Activated CD8-positive, alpha-beta memory T cell treated with anti-CD3 and anti-CD28 coated beads, Interleukin-2, amount 50 U/mL, for 4 hours (primary cell): ENCODE results near the gene SLC25A26.

ENCODE experiments used
- DNase-seq: peaks from one replicate; pipeline ENCODE4 v3.0.0-alpha.2; 2020

SLC25A26 gene

DNA sequence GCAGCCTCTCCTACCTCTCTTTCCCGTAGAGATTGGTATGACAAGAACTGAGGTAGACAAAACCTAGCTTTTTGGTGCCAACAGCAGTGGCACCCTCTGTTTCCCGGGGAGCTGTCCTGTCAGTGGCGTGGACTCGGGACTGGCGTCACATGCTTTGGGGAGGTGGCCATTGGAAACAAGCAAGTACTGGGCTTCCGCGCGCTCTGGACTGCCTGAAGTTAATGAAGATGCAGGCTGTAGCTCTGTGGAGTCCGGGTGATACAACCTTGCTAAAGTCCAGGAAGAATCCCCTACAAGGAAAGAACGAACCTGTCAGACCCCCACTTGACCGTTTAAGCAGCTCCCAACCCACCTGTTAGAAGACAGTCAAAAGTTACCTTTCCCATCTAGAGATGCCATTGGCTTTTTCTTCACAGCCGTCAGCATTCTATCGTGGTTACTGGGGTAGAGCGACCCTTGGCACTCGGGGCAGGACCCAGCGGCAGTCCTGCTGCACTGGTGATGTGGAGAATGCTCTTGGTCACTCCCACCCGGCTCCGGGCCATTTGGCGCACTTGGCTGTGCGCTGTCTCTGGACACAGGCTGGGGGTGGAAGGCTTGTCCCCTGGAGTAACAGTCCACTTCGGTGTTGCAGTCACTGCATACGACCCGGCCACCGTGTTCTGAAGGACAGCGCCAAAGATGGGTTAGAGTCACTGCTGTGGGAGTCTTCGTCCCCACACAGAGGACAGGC is 159.6 kb downstream of the SLC25A26 start:
- DNase-seq = no peak

DNA sequence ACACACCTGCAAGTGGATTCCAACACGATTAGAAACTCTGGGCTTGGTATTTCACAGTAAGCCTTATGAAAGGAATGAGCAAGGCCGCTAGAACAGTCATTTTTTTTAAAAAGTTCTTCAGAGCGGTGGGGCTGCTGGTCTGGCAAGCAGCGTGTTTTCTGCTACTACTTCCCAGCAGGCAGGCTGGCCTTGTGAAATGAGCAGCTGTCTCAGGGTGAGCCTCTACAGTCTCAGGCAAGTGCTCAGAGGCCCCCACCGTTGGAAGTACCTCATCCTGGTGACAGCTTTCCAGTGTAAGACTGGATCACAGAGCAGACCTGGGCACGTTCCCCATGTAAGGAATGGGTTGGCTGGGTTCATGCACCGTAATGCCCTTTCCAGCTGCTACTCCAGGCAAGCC is 160.8 kb downstream of the SLC25A26 start:
- no peak for DNase-seq

DNA sequence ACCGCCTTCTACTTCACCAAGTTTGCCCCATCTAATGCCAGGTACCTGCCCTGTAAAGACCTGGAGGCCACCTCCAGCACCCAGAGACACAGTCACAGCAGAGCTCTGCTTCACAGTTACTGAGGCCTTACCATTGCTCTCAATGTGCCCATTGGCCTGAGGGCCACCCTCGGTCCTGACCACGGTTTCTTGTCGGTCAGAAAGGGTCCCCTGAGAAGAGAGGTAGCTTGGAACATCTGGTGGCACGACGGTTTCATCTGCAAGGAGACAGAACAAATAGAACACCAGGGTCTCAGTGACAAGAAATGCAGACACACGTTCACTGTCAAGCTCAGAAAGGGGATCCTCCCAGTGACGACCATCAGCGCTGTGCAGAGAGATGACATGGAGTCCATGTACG is 161.3 kb downstream of the SLC25A26 start:
- no peak for DNase-seq

DNA sequence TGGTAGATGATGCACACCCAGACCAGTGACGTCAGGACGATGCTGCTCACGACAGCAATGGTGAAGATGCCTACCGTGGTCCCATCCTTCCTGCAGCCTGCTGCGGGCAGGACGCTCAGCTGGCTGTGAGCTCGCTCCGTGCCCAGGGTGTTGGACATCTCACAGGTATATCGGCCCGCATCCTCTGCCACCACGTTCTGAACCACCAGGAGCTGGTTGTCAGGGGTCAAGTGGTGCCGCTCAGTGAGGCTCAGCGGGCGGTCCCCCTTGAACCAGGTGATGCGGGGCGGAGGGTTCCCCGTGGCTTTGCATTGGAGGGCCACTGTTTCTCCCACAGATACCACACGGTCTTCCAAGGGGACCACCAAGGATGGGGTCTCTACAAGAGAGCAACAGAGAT is 162.2 kb downstream of the SLC25A26 start:
- DNase-seq = no peak

DNA sequence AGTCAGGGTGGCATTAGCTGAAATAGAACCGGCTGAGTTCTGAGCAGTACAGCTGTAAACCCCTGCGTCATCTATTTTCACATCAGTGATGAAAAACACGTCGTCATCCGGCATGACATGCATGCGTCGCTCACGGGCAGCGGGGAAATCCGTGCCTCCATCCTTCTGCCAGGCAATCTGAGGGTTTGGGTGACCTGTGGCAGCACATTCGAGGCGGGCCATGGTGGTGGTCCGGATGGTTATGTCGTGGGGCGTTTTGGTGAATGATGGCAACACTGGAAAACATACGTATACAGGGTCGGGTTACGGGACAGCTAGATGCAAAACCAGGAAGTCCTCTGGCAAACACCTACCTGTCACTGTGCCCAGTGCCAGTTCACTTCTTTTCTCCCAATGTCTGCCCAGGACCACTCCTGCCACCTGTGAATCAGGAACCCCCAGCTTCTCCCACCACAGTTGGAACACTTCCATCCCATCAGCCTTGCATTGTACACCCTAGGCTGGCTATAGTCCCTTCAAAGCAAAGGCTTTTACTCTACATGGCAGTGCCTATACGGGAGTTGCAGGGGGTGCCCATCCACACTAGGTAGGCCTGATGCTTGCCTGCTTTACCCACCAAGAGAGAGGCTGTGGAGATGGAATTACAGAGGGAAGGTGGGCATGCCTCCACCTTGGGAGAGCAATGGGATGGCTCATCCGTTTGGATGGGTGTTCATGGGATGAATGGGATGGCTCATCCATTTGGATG is 163.4 kb downstream of the SLC25A26 start:
- no peak for DNase-seq

DNA sequence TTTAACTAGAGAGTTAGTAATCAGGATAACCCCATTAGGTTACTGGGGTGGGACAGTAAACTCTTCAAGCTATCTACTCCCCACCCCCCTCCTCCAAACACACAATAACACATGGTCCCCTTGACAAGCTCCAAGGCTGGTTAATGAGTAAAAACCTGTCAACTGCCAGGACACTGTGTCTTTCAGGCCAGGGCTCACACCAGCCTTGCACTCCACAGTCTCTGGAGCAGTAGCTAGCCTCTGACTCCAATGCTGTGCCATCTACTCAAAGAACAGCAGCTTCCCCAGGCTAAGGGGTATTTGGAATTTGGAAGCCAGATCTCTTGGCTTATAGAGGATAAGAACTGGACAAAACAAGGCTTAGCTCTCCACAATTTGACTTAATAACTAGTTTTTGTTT is 164.3 kb downstream of the SLC25A26 start:
- DNase-seq = no peak

DNA sequence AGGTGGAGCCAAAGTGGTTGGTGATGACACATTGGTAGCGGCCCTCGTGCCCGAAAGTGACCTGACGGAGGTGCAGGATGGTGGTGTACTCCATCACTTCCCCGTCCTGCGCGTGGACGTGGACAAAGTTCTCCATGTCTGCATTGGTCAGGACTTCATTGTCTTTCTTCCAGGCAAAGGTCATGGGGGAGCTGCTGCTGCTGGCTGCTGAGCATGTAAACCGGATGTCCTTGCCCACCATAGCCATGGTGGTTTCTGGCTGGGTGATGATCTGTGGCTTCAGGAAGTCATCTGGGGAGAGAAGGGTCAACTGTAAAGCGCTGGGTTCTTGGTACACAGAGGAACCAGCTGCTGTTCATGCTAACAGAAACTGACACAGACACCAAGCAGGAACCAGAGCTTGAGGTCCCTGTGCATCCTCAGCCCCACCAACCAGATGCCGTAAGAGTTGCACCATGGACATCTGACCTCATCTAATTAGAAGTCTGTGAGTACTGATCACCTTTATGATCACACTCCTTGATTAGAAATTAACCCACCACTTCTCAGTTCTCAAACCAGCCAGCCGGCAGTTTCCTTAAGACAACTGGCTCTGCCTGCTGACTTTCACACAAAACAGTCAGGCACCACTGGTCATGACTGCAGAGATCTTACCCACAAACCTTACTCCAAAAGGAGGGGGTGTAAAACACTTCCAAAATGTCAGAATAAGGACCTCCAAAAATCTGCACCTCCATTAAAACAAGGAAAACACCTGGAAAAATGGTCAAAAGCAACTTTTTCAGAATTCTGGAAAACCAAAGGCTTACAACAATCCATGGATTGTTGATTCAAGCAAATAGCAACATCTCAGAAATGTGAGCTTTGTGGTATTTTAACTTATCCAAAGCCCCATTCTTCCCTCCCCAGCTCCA is 165.5 kb downstream of the SLC25A26 start:
- DNase-seq = no peak

DNA sequence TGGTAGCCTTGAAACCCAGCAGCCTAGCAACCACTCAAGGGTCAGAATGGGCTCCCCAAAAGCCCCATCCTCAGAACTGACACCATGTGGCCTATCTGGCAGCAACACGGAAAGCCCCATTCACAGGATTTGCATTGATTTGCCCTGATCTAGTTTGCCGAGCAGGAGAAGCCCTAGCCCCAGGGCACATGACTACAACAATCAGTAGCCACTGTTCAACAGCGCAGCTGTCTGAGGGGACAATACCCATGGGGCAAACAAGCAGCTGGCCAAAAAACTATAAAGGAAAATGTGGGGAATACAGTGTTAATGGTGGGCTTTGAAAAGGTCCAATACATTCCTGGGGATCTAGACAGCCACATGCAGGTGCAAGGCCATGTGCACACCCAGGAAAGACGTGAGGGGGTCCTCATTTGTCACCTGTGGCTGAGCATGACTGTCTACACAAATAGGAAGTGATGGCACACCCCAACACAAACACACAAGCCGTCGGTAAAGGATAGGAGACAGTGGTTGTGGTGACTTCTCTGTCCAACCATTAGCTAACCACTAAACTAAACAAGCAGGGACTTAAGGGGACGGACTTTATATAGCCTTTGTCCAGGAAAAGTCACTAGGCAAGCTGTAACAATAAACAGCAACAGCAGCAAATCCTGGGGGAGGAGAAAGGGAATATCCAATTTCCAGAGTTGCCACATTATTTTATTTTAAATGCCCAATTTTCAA is 166.3 kb downstream of the SLC25A26 start:
- DNase-seq = no peak

DNA sequence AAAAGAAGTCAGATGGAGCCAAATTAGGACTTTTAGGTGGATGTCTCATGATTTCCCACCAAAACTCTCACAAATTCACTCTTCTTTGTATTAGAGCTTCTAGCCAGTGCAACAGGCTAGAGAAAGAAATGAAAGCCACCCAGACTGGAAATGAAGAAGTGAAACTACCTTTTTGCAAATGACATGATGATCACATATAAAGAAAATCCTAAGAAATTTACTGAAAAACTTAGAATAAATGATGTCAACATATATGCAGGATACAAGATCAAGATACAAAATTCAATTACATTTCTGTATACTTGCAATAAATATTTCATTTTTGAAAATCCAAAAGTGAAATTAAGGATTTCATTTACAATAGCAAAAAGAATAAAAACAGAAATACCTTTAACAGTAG is 169.2 kb downstream of the SLC25A26 start:
- no peak for DNase-seq

DNA sequence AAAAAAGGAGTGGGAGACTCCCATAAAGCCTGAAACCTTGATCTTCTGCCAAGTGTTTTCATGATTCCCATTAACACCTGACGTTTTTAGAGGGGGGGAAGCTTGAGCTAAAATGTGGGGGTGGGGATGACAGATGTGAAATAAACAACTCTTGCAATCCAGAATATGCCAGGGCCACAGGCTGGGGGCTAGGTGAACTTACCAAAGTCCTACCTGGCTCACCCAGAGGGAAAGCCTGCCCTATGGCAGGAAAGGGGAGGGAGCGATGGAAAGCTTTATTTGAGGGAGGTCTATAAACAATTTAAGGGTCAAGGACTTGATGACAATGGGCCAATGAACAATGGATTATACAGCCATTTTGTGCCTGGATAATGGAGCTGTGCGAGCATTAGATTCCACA is 171.7 kb downstream of the SLC25A26 start:
- DNase-seq = no peak

DNA sequence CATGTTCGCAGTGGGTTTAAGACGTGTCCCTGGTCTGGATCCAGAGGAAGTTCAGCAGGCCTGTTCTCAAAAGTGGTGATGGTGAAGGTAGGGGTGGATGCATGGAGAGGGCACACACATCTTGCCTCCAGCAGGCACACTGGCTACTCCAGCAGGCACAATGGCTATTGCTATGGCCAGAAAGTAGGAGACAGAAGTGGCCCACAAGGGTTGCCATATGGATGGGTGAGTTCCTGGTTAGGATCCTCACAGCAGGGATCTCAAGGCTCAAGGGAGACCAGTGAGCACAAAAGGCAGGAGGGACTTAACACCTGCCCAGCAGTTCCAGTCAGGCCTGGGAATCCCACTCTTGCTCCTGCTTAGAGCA is 172.1 kb downstream of the SLC25A26 start:
- DNase-seq = no peak

DNA sequence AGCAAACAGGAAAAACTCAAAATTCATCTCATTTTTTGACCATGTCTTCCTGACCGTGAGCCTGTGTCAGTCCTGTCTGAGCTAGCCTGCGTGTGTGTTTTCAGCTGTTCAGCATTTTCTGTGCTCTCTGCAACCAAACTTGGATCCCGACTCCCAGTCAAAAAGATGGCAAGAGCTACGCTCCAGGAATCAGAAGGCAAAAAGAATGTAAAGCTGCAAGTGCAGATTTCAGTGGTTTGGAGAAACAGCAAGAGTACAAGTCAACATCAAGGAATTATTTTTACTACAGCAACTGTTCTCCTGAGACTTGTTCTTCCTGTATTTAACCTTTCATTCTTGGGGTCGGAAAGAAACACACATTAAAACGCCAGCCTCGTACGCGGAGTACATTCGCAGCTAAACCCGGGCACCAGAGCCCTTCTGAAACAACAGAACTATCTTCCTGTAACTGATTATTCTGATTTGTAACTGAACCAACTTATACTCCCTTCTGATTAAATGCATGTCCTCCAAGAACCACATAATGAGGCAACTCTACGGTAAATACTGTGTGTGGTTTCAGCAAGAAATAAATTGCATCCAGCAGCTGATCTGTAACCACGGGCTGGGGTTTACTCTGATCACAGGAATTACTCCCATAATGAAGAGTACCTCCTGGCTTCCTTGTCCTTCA is 172.7 kb downstream of the SLC25A26 start:
- DNase-seq = no peak

DNA sequence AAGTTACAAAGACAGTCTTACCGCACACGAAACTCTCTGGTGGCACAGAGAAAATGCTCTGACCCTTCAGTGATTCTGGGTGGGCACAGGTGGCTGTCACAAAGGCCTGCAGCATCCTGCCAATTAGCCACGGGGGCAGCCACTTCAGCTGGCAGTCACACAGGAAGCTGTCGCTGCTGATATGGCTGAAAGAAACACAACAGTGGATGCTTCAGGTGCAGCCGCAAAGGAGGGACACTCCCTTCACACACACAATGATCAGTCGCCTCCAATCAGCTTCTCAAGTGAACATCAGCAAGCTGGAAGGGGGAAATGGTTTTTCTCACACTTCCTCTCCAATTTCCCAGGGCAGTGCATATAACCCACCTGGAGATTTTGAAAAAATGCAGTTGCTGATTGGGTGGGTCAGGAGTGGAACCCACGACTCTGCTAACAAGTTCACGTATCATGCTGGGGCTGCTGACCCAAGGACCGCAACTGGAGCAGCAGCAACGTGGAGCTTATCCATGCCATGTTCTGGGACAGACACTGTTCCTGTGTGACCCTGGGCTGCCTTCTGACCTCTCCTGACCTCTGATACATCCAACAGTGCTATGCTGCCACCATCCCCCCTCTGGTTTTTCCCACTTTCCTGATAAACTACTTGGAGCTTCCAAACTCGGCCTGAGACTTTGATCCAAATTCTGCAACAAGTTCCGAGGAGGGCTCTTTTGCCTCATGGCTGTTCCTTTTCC is 173.4 kb downstream of the SLC25A26 start:
- DNase-seq = peak; percentile 38

DNA sequence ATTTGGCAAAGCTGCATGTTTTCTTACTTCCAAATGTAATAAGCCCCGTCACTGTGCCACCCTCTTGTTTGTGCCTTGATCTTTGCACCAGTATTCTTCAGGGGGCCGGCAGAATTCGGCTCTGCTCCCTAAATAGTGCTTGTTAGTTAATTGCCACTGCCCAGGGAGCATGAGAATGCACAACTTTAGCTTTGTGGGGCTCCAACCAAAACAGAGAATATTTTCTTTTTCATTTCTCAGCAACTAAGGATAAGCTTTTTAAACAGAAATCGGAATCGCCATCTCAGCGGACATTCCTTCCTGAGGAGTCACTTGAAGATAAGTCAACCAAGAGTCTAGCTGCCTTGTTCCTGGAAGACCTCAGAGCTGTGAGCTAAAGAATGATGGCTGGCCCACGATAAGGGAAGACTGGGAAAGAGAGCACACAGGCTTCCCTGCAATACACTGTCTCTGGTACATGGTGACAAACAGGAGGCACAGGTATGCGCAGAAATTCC is 174.0 kb downstream of the SLC25A26 start:
- no peak for DNase-seq

DNA sequence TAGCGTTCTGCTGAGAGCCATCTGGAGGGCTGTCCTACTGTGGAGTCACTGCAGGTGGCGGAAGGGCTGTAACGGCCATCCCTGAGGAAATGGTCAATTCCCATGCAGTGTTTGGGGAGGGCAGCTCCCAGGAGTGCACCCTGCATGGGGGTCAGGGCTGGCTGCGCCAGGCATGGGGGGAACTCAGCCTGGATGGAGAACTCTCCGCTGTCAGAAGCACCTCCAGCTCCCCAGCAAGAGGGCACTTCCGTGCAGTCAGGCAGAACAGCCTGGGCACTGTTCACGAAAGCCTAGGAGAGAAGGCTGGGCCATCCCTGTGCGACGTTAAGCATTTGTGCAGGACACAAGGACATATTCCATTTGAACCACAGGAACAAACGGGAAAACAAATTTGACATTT is 174.8 kb downstream of the SLC25A26 start:
- no peak for DNase-seq

DNA sequence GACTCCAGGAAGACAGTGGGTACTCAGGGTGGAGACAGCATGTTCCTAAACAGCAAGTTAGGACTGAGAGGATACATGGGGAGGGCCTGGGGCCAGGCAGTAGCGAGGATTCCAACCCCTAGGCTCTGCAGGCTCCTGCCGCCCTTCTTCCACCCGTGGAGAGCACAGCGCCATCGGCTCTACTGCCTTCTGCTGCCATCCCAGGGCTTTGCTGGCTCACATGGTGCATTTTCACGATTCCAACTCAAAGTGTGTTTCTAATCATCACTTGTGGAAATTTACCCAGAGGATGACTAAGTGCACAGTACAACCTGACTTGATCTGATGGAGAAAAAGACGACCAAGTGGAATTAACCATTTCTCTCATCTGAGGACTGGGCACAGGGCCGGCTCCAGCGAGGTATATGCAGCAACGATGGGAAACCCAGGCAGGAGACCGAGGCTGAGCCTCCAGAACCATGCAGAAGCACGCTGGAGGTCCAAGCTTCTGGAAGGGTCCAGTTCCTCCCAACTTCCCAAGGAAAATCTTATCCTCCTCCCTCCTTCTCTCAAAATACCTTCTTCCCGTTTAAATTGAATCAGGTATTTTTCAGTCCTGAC is 175.5 kb downstream of the SLC25A26 start:
- no peak for DNase-seq

DNA sequence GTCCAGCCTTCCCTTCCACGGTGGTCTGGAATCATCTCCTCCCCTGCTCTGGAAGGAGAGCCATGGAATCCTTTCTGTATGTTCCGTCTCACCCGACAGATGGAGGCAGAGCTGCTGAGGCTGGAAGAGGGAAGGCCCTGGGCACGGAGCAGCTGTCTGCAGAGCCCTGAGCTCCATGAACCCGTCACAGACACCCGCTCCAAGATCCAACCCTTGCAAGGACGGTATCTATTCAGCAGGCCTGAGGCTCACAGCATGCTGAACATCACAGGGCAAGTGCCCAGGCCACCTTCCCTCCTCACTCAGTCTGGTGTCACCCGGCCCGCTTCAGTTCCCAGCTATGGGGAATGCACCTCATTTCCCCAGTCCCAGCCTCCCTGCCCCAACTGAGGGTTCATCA is 176.1 kb downstream of the SLC25A26 start:
- DNase-seq = no peak

DNA sequence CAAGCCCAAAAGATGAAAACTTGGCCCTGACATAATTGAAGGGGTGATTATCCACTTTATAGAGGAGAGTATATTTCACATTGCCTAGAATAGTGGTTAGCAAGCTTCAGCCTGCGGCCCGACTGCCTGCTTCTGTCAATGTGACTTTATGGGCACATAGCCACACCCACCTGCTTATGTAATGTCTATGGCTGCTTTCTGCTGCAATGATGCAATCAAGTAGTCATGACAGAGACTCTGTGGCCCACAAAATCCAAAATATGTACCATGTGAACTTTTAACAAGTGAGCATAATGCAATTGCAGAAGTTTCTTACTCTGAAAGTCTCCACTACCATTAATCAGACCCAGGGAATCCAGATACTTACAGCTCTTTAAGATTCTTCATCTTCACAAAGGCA is 176.9 kb downstream of the SLC25A26 start:
- DNase-seq = no peak

DNA sequence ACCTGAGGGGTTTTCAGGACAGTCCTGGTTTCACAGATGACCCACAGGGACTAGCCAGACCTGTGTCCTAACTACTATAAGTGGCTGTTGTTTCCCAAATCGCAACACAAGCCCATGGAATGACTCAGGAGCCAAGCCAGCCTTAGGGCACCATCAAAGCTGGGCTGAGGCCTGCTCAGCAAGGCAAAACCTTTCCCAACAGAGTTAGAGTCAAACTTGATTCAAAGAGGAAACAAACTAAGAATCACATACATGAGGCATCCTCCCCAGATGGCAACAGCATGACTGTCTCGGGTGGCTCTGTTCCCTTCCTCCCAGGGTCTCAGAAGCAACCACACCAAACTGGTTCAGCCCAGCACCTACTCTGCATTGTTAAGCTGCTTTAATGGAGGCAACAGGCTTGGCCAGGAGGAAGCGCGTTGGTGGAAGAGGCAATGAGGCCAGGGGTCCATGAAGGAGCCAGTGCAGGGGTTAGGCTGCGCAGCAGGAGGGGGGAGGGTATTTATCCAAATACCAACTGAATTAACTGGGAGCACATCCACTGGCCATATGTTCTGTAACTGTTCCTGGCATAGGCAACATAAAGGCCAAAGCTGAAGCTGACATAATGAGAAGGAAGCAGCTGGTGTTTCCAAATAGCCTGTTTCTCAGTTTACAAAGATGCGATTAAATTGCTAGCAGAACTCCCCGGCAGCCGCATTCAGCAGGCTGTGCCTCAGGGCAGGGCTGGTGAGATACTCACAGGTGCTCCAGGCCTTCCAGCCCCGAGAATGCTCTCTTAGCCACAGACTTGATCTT is 177.6 kb downstream of the SLC25A26 start:
- no peak for DNase-seq
